ACC112 (cell line): ENCODE results near the gene SMIM24.

Experiments
- H2AFZ ChIP-seq: fragments of 200-600 bp; sonication (generic); one replicate; pipeline ENCODE4 v1.6.0; 2017; ENCODE audit warnings: antibody characterized with exemption, low read length; ENCODE audit not compliant: unreplicated experiment
- H3K27ac ChIP-seq: fragments of 200-600 bp; sonication (generic); 2 replicates; pipeline ENCODE4 v1.5.1; 2014; ENCODE audit warnings: low read depth, mild to moderate bottlenecking, antibody characterized with exemption, low read length, moderate library complexity
- H3K27me3 ChIP-seq: fragments of 200-600 bp; sonication (generic); 2 replicates; pipeline ENCODE4 v1.6.1; 2014; ENCODE audit warnings: mild to moderate bottlenecking, antibody characterized with exemption, low read length, moderate library complexity, mixed read lengths; ENCODE audit not compliant: insufficient read depth
- H3K36me3 ChIP-seq: fragments of 200-600 bp; sonication (generic); 2 replicates; pipeline ENCODE4 v1.6.1; 2016; ENCODE audit warnings: mild to moderate bottlenecking, antibody characterized with exemption, low read length, moderate library complexity, mixed read lengths; ENCODE audit not compliant: insufficient read depth
- H3K4me1 ChIP-seq: fragments of 200-600 bp; sonication (generic); one replicate; pipeline ENCODE4 v1.6.1; 2016; ENCODE audit warnings: low read length, mixed read lengths; ENCODE audit not compliant: insufficient read depth, unreplicated experiment, control insufficient read depth
- H3K4me3 ChIP-seq: fragments of 200-600 bp; sonication (generic); 2 replicates; pipeline ENCODE4 v1.5.1; 2014; ENCODE audit warnings: mild to moderate bottlenecking, low read depth, low read length
- H3K79me2 ChIP-seq: fragments of 200-600 bp; sonication (generic); one replicate; pipeline ENCODE4 v1.6.0; 2016; ENCODE audit warnings: low read length; ENCODE audit not compliant: control insufficient read depth, unreplicated experiment, insufficient read depth

The SMIM24 gene

GRCh38 chr19:3471954-3472655, 8.2 kb downstream of the SMIM24 start:
- no peak overlapping the region for H2AFZ ChIP-seq
- H3K4me3 ChIP-seq, result no peak overlapping the region
- H3K27me3 ChIP-seq, result no peaks in the 10 kb centered on the region
- peaks cover 2% of the 10 kb centered on the region; the same call in 1 of the 2 replicates for H3K36me3 ChIP-seq
- H3K4me1 ChIP-seq, result no peaks in the 10 kb centered on the region
- H3K79me2 ChIP-seq, result no peaks in the 10 kb centered on the region
- H3K27ac ChIP-seq, result no peak overlapping the region

- H3K27me3 ChIP-seq, result no peaks in the 10 kb centered on the region
- no peak overlapping the region for H3K4me3 ChIP-seq
- H3K27ac ChIP-seq, result no peak overlapping the region
- H2AFZ ChIP-seq, result no peak overlapping the region
- H3K79me2 ChIP-seq, result no peaks in the 10 kb centered on the region
- H3K36me3 ChIP-seq, result peaks cover 2% of the 10 kb centered on the region; the same call in 1 of the 2 replicates
- no peaks in the 10 kb centered on the region for H3K4me1 ChIP-seq
Measured at GRCh38 chr19:3470500-3471128, 9.7 kb downstream of the SMIM24 start.

DNA sequence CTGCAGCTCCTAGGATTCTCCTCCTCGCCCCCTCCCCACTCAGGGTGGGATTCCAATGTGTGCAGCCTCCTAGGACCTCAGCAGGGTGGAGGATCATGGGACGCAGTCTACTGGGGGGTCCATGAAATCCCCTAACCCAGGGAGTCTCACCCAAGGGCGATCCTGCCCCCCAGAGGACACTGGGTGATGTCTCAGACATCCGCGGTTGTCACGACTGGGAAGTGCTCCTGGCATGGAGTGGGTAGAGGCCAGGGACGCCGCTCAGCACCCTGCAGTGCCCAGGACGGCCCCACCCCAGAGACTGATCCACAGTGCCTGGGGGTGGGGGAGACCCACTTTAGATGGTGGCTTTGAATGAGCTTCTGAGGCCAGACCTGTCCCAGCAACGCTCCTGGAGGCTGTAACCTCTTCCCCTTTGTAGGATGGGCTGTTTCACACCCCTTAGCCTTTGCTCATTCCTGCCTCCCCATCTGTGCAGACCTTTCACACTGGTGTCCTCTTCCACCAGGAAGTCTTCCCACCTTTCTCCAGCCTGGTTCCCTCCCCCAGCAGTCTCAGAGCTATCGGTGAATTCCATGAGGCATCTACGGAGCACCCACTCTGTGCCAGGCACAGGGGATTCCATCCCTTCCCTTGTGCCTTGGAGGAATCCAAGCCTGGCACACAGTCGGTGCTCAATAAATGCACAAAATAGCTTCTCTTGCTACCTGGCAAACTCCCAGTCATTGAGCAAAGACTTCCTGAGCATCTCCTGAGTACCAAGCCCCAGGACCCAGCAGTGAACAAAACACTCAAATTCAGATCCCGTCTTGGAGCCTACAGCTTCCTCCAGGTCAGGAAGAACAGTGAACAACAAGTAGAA, 10.5 kb downstream of the SMIM24 start:
- no peak overlapping the region for H3K4me3 ChIP-seq
- no peaks in the 10 kb centered on the region for H3K4me1 ChIP-seq
- no peak overlapping the region for H2AFZ ChIP-seq
- no peaks in the 10 kb centered on the region for H3K27me3 ChIP-seq
- H3K79me2 ChIP-seq, result no peaks in the 10 kb centered on the region
- H3K27ac ChIP-seq, result no peak overlapping the region
- peaks cover 2% of the 10 kb centered on the region; the same call in 1 of the 2 replicates for H3K36me3 ChIP-seq

DNA sequence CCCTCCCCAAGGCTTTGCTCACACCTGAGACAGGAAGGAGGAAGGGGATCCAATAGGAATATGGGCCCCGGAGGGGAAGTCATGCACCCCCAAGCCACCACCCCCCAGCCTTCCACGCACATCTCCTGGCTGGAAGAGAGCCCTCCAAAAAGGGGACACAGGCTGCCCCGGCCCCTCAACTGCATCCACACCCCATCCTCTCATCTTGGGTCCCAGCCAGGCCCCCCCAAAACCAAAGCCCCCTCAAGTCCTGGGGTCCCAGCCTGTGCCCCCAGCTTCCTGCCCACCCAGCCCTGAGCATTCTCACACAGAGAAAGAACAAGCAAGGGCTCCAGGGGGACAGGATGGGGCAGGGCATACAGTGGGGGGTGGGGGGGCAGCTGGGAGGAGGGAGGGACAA, 12.1 kb downstream of the SMIM24 start:
- Histone ChIP-seq H3K27me3 (no peaks in the 10 kb centered on the region), H3K4me3 (no peak overlapping the region), H3K27ac (no peak overlapping the region), H3K79me2 (no peaks in the 10 kb centered on the region), H3K36me3 (peaks cover 2% of the 10 kb centered on the region; the same call in 1 of the 2 replicates), H2AFZ (no peak overlapping the region), H3K4me1 (no peaks in the 10 kb centered on the region)

DNA sequence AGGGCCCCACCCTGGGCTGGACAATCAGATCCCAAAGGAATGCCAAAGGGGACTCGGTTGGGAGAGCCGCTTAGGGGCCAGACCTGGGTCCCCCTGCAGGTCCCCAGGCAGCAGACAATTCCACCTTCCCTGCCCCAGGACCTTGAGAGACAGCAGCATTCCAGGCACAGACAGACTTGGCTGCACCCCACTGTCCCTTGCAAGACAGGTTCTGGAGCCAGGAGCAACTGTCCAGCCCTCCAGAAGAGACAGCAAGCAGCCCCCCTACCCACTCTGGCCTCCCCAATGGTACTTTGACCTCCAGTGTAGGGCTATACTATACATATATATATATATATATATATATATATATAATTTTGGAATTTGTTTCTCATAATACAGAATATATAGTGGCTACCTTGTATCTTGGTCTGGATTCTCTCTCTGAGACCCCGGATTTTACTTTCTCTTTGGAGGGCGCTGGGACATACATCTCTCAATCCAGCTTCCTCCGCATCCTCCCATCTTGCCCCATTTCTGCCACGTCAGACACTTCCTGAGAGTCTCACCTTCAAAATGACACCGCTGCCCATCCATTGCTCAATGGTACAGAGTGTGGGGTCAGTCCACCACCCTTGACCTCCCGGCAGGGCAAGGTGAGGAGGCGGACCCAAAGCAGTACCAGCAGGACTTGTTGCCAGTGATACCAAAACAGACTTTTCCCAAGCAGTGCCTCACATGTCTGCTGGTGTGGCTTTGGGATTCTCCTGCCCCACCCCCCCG, 12.7 kb downstream of the SMIM24 start:
- Histone ChIP-seq H3K4me1 (no peaks in the 10 kb centered on the region), H3K27ac (no peak overlapping the region), H2AFZ (no peak overlapping the region), H3K27me3 (no peaks in the 10 kb centered on the region), H3K4me3 (no peak overlapping the region), H3K36me3 (peaks cover 2% of the 10 kb centered on the region; the same call in 1 of the 2 replicates), H3K79me2 (no peaks in the 10 kb centered on the region)

DNA sequence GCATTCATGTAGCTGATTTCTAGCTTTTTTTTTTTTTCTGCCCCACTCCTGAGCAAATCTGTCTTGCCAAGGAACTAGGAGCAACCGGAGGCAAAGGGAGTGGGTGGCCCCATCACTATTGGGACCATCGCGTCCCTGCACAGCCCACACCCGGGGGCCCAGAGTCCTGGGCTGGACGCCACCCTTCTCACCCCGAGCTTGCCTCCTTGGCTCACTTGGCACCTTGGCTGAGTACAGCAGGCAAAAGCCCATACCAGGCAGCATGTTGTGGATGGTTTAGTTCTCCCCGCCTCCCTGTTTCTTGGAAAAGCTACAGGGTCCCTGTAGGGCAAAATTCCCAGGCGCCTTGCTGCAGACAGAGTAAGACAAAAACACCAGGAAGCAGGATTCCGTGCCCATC, 13.7 kb downstream of the SMIM24 start:
- peaks cover 2% of the 10 kb centered on the region; the same call in 1 of the 2 replicates for H3K36me3 ChIP-seq
- no peaks in the 10 kb centered on the region for H3K4me1 ChIP-seq
- H3K27ac ChIP-seq, result no peak overlapping the region
- H3K27me3 ChIP-seq, result no peaks in the 10 kb centered on the region
- H3K4me3 ChIP-seq, result no peak overlapping the region
- no peak overlapping the region for H2AFZ ChIP-seq
- H3K79me2 ChIP-seq, result no peaks in the 10 kb centered on the region

- H3K27ac ChIP-seq, result no peak overlapping the region
- no peaks in the 10 kb centered on the region for H3K79me2 ChIP-seq
- H3K4me3 ChIP-seq, result no peak overlapping the region
- H3K36me3 ChIP-seq, result peaks cover 2% of the 10 kb centered on the region; the same call in 1 of the 2 replicates
- H2AFZ ChIP-seq, result no peak overlapping the region
- no peaks in the 10 kb centered on the region for H3K27me3 ChIP-seq
- no peaks in the 10 kb centered on the region for H3K4me1 ChIP-seq
Measured at GRCh38 chr19:3465552-3465951, 14.8 kb downstream of the SMIM24 start.

DNA sequence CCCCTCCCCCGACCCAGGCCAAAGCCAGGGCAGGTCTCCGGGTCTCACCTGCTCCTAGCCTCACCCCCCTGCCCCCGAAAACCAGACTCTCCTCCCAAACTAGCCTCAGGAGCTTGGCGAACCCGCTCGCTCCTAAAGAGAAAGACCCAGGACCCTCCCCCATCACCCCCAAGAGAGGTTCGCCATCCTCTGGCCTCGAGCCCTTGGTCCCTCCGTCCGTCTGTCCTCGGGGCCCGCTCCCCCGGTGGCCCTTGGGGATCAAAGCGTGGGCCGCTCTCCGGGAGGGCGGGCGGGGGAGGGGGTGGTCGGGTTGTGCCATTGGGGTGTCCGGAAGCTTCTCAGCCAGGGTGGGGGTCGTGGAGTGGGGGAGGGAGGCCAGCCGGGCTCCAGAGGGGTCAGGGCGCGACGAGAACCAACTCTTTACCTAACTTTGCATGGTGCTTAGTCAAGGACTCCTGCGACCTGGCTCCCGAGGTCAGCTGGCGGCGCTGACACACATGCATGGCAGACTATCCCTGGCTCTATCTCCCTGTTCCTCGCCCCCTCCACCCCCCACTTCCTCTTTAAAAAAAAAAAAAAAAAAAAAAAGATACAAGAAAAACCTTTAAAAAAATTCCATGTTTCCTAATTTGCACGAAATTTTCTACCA, 15.6 kb downstream of the SMIM24 start:
- H3K27ac ChIP-seq, result no peak overlapping the region
- no peaks in the 10 kb centered on the region for H3K27me3 ChIP-seq

GRCh38 chr19:3463714-3464586, 16.4 kb downstream of the SMIM24 start:
- Histone ChIP-seq H3K4me1 (peaks cover 9% of the 10 kb centered on the region), H3K27me3 (no peaks in the 10 kb centered on the region), H3K27ac (no peak overlapping the region), H3K79me2 (no peaks in the 10 kb centered on the region), H2AFZ (no peak overlapping the region), H3K36me3 (peaks cover 2% of the 10 kb centered on the region; the same call in 1 of the 2 replicates), H3K4me3 (no peak overlapping the region)

More for the DNA sequence above, 15.6 kb downstream of the SMIM24 start:
- Histone ChIP-seq H3K4me1 (peaks cover 3% of the 10 kb centered on the region), H3K79me2 (no peaks in the 10 kb centered on the region), H3K36me3 (peaks cover 2% of the 10 kb centered on the region; the same call in 1 of the 2 replicates), H3K4me3 (no peak overlapping the region), H2AFZ (no peak overlapping the region)
